Activated CD8-positive, alpha-beta memory T cell treated with anti-CD3 and anti-CD28 coated beads, Interleukin-2, amount 50 U/mL, for 4 hours (primary cell): ENCODE measurements around the gene MAP2K7.

Experiments
- DNase-seq: peaks from one replicate; pipeline ENCODE4 v3.0.0-alpha.2; 2020

The MAP2K7 gene

DNA sequence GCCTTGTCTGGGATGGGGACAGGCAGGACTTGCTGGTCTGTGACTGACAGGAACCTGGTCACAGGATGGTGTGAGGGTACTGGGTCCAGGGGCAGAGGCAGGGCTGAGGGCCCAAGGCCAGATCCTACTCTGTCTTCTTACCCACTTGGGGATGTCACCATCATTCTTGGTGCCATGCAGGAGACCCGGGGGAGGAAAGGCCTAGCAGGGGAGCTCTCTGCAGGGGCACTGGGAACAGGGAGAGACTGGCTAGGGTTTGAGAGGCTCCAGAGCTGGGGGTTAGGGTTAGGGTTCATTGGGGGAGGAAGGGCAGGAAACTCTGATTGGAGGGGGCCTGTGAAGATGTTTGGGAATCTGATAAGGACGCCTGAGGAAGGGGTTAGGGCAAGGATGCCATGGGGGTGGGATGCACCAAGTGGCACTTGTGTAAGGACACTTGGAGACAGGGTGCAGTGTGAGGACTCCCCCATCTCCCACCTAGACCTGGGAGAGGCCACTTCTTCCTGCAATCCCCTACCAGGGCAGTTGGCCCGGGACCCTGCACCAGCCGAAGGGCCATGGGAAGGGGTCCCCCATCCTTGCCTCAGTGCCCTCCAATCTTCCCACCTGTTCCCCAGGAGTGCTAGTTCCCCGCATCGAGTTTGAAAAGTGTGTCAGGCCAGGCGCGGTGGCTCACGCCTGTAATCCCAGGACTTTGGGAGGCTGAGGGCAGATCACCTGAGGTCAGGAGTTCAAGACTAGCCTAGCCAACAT lies 36.4 kb upstream of the MAP2K7 start:
- no peak for DNase-seq

GRCh38 chr19:7868326-7868670 lies 35.4 kb upstream of the MAP2K7 start:
- DNase-seq: peak; percentile 43

DNA sequence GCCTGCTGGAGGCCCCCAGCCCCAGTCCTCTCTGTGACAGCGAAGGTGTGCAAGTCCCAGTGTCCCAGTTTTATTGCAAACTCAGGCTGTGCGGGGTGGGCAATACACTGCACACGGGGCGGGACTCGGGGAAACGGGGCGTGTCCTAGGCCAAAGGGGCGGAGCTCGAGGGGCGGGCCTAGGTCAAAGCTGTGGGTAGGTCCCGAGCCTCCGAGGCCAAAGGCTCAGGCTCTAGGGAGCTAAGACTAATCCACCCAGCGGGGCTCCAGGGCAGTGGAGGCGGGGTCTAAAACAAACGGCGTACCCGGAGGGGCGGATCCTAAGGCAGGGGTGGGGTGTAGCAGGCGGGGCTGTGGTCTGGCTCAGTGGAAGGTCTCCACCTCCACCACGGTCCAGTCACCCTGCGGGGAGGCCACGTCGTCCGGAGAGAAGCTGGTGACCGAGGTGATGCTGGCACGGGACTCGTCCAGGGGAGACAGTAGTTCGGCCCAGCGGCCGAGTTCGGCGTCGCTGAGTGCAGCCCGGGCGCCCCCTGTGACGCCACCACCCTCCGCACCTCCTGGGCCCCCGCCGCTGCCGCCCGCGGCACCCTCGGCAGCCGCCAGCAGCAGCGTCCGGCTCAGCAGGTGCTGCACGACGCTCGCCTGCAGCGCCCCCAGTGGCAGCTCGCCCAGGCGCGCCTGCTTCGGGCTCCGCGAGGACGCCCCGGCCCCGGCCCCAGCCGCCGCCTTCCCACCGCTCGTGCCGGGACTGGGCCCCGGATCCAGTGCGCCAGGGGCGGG lies 34.8 kb upstream of the MAP2K7 start:
- peak; percentile 84 for DNase-seq

DNA sequence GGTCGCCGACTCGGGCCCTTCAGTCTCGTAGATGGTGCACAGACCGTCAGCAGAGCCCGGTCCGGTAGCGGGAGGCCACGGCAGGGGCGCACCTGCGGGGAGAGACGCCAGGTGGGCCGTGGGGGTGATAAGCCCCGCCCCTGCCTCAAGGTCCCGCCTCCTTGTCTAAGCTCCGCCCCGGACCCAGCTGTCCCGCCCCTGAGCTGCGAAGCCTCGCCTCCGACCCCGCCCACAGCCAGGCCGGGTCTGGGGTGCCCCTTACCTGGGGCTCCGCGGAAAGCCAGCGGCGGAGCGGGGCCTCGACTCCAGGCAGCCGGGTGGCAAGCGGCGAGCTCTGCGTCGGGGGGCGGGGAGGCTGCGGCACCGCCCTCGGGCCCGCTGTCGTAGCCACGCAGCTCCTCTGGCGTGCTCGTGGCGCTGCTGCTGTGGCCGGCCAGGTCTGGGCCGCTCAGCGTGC lies 34.2 kb upstream of the MAP2K7 start:
- DNase-seq: peak; percentile 81

GRCh38 chr19:7869910-7870511 lies 33.7 kb upstream of the MAP2K7 start:
- DNase-seq: peak; percentile 58

DNA sequence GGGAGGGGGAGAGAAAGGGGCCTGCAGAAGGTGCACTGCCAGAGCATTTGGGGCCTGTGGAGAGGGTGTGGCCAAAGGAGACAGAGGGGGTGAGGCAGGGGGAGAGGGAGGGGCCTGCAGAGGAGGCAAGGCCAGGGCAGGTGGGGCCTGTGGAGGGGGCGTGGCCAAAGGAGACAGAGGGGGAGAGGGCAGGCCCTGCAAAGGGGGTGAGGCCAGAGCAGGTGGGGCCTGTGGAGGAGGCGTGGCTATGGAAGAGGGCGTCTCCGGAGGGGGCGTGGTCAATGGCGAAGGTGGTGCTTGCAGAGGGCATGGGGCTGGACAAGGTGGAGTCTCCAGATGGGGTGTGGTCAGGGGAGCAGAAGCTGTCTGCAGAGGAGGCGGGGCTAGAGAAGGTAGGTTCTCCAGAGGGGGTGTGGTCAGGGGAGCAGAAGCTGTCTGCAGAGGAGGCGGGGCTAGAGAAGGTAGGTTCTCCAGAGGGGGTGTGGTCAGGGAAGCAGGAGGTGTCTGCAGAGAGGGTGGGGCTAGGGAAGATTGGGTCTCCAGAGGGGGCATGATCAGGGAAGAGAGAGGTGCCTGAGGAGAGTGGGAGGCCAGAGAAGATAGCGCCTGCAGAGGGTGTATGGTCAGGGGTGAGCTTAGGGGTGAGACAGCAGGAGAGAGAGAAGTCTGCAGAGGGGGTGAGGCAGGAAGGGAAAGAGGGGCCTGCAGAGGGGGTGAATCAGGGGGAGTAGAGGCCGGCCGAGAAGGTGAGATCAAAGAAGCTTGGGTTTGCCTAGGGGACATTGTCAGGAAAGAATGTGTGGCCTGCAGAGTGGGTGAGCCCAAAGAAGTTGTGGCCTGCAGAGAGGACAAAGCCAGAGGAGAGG lies 32.9 kb upstream of the MAP2K7 start:
- no peak for DNase-seq

DNA sequence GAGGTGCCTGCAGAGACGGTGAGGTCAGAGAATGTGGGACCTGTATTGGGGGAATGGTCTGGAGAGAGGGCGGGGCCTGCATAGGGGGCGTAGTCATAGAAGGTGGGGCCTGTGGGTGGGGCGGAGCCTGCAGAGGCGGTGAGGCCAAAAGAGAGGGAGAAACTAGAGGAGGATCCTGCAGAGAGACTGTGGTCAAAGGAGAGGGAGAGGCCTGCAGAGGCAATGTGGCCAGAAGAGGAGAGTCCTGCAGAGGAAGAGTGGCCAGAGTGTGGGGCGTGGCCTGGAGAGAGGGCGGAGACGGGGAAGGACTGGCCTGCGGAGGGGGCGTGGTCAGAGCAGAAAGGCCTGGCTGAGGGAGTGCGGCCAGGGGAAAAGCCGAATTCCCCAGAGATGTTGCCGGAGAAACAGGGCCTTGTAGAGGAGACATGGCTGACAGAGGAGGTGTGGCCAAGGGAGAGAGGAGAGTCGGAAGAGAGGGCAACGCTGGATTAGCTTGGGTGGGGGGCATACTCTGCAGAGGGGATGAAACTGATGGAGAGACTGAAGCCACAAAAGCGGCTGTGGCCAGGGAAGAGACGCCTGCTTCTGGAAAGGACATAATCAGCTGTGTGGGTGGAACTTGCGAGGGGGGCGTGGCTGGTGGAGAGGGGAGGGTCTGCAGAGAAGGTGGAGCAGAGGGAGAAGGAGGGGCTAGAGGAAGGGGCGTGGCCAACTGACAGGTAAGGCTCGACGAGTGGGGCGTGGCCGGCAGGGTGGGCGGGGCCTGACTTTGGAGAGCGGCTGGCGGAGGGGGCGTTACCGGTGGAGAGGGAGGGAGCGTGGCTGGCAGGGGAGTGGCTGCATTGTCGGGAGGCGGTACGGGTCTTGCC lies 32.0 kb upstream of the MAP2K7 start:
- peak; percentile 70 for DNase-seq

DNA sequence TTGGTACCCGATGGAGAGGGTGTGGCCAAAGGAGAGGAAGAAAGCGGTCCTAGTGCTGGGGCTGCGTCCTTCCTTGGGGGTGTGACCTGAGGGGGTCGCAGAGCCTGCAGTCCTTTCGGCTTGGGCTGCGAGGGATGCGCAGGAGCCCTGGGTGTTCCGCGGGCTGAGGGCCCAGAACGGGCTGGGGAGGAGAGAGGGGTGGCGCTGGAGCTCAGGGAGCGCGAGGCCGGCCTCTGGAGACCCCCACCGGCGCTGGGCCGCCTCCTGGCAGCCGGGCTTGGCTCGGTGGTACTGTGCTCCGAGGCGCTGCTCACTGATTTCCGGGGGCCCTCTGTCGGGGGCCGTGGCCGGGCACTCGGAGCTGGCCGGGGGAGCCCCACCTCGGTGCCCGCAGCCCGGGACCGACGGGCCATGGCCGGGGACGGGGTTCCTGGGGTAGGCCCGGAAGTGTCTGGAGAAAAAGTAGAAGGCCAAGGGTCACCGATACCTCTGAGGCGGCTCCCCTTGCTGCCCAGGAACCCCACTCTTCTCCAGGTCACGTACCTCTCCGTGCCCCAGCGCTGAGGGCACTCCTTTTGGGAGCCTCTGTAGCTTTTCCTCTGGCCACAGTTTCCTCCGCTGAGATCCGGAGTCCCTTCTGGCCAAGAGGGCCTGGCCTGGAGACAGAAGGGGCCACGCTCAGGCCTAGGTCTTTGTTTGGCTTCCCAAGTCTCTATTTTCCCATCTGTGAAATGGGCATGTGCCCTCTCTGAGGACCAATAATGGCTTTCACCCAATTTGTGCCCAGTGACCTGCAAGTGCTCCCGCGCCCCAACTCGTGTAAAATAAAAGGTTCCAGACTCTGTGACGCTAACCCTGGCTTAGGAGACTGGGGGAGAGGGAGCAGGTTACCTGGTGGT lies 31.1 kb upstream of the MAP2K7 start:
- no peak for DNase-seq

DNA sequence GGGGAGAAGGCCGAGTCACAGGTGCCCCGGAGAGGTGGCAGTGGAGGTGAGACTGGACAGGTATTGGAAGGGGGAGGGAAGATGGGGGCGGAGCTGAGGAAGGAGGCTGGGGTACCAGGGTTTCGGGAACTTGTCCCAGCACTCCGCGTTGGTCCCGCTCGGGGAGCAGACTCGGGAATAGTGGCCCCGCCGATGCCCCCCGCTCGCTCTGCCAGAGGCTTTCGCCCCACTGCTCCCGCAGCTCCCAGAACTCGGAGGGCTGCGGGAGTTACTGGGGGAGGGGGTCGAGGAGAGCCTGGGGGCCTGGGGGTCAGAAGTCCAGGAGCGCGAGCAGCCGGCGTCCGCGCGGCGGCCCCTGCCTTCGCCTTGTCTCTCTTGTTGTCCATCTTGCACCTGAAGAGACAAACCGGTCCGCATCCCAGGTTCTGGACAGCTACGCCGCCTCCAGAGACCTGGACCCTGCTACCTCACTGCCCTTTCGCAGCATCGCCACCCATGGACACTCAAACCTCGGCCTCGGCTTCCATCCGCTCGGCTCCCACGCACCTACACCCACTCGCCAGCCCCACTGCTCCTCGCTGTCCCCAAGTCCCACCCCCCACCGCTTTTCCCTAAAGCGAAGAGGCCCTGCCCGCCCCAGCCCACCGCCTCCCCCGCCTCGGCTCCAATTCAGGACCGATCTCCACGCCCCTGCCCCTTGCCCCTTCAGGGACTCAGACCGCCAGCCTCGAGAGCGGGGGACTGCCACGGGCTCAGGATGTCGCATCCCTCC lies 30.2 kb upstream of the MAP2K7 start:
- no peak for DNase-seq

DNA sequence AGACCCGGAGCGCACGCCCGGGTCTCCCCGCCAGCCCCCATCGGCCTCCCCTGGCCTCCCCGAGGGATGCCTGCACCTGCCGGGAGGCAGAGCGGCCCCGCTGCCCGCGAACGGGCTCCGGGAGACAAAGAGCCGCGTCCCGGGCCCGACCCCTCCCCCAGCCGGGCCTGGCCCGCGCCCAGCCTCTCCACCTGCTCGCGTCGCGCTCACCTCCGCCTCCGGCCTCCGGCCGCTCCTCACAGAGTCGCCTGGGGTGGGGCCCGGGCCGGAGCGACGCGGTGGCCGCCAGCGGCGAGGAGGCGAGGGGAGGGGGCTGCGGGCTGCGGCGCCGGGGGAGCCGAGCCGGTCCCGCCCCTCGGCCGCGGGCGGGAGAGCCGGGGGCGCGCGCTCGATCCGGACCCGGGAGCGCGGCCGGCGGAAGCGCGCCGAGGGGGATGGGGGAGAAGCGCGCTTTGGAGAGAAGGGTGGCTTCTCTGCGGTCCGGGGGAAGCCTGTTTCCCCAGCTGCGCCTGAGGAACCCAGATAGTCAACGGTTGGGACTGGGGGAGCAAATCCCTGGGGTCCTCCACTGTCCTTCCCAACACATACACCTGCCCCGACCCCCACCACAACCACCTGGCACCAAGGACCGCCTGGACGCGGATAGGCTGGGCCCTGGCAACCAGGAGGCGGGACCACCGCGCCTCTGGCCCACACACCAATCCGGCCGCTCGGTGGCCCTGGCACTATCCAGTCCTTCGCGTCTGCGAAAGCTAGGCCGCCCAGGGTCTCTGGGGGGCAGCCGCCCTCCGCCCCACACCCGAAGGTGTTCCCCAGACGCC lies 29.4 kb upstream of the MAP2K7 start, which contains the start of gene PRR36:
PRR36 (minus strand) TSS at position 315 of the 821 bp plus-strand sequence. CDS start 701 bp downstream, outside the sequence.
- DNase-seq: no peak

GRCh38 chr19:7874897-7875273 lies 28.8 kb upstream of the MAP2K7 start:
- DNase-seq: no peak

- no peak for DNase-seq
Measured at GRCh38 chr19:7877249-7877836, 26.3 kb upstream of the MAP2K7 start.

- no peak for DNase-seq
Measured at GRCh38 chr19:7879111-7879807, 24.4 kb upstream of the MAP2K7 start.

DNA sequence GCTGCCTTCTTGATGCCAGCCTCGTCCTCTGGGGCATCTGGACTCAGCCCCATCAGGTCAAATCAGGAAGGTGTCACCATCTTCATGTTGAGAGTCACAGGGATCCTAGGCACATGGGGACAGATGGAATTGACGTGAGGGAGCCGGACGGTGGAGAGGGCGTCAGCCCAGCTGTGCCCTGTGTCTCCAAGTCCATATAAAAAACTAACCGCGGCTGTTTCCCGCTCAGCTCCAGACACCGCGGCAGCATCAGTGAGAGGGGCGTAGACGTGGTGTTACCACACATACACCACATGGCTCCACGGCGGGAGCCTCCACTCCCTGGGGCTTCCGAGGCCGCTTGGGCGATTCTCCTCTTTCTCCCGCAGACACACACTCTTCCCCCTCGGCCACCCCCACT lies 23.8 kb upstream of the MAP2K7 start:
- no peak for DNase-seq

- DNase-seq: no peak
Measured at GRCh38 chr19:7881910-7882309, 21.8 kb upstream of the MAP2K7 start.

DNA sequence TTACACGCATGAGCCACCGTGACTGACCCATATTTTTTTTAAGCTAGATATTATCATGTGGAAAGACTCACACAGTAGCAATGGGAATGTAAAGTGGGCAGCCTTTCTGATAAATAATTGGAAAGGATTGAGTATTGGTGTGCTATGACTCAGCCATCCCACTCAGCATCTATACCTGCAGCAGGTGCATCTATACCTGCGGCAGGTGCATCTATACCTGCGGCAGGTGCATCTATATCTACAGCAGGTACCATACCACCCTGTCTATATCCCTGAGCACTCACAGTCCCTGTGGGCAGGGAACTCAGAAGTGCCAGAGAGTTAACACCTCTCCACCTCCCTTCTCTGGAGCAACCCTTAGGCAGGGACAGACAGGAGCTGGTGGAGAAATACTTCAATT lies 20.6 kb upstream of the MAP2K7 start:
- no peak for DNase-seq

GRCh38 chr19:7883796-7884570 lies 19.7 kb upstream of the MAP2K7 start:
- DNase-seq: no peak
